Measurements from ENCODE around the gene NKTR.

Gene NKTR

GRCh38 chr3:42690766-42691680 lies 90.5 kb downstream of the NKTR start:
- TF ChIP-seq GATA1 (IDR thresholded peaks at IDR 0.05; ENCODE audit: low read depth, low read length): no peak
- TF ChIP-seq POLR2A (IDR thresholded peaks at IDR 0.05; ENCODE audit: low read length): no peak
- DNase-seq: no peak

DNA sequence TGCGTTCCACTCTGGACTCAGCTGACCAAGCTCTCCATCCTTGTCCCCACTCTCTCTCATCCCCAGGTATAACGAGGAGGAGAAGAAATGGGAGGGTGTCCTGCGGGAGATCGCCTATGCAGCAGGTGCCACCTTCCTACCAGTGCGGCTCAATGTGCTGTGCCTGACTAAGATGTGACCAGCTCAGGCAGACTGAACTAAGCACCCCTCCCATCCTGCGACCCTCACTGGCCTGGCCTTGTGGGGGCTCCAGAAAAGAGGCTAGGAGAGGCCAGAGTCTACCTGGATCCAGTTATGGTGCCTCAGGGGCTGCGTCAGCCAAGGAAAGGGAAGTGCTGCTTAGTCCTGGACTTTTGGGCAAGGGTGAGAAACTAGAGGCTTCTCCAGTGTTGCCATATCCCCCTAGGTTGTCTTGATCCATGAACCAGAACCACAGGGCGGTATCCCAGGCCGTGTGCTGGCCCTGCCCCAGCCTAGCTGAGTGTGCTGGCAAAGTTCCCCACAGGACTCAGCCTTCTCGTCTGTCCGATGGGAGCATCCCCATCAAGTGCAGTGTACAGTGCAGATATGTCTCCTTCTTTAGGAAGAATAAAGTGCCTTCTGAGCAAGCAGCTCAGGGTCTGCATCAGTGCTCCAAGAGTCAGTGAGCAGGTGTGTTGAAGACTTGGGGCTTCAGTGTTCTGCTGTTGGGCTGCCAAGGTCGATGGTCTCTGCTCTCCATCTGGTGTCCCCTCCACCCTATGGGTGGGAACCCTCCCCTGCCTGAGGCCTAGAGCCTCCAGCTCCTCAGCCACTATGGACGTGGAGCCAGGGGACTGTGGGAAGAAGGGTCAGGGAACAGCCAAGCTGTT lies 91.6 kb downstream of the NKTR start:
- TF ChIP-seq POLR2A (IDR thresholded peaks at IDR 0.05; ENCODE audit: low read length) (no peak), GATA1 (IDR thresholded peaks at IDR 0.05; ENCODE audit: low read depth, low read length) (no peak)
- DNase-seq: no peak

DNA sequence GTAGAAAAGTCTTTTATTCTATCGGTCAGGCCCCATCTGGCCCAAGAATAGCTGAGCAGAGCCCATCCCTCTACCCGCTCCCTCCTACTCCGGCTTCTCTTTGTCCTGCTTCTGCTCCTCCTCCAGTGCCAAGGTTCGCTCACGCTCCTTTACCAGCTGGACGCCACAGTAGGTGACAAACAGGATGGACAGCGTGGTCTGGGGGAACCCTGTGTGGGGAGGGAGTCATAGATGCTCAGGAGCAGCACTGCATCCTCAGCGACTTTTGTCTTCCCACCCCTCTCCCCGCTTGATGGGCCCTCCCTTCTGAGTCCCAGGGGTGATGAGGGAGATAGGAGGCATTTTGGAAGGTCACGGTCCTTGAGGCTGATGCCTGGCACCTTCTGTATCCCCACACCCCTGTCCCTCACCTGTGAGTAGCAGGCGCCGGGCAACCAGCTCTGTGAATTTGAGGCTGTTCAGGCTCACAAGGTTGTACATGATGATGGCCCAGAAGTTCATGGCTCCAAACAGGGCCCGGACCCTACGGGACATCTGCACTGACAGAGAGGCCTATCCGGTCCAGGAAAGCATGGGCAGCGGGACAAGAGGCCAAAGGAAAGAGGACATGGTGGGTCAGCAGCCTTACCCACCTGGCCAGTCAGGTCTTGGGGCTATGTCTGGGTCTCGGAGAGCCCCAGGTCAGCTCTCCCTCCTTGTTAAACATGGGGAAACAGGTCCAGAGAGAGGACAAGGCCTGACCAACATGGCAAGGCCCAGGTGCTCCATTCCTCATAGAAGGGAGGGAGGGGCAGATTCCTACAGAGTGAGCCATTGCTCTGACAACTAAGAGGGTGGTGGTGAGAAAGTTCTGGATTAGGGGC lies 92.4 kb downstream of the NKTR start:
- TF ChIP-seq GATA1 (IDR thresholded peaks at IDR 0.05; ENCODE audit: low read depth, low read length): no peak
- TF ChIP-seq POLR2A (IDR thresholded peaks at IDR 0.05; ENCODE audit: low read length): no peak
- DNase-seq: no peak

DNA sequence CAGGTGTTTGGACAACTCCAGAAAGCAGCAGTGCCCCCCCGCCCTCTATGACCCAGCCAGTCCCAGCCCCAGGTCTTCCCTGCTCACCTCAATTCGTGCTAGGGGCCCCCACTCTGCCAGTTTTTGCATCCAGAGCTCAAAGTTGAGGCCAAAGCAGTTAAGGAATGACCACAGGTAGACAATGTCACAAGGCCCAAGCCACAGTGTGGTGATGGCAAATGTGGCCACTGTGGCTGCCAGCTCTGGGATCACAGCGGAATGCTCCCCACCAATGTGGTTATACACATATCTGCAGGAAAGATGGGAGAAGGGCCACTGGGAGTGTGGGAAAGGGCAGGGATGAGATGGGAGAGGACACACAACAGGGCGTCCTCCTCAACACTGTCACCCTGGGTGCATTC lies 93.0 kb downstream of the NKTR start:
- DNase-seq: no peak
- TF ChIP-seq GATA1 (IDR thresholded peaks at IDR 0.05; ENCODE audit: low read depth, low read length) (no peak), POLR2A (IDR thresholded peaks at IDR 0.05; ENCODE audit: low read length) (no peak)

DNA sequence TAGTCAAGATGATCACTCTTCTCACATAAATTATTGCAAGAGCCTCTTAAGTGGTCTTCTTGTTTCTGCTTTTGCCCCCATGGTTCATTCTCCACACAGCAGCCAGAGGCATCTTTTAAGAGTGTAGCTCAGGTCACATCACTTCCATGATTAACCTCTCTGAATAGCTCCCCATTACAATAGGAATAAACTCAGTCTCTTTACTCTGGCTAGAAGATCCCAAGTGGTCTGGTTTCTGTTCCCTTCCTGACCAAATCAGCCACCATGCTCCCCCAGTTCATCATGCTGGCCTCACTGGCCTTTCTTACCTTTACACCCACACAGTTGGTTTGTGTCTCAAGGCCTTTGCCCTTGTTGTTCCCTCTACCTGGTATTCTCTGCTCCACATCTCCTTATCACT lies 93.9 kb downstream of the NKTR start:
- TF ChIP-seq GATA1 (IDR thresholded peaks at IDR 0.05; ENCODE audit: low read depth, low read length) (no peak), POLR2A (IDR thresholded peaks at IDR 0.05; ENCODE audit: low read length) (no peak)
- no peak for DNase-seq

- no peak for TF ChIP-seq POLR2A (IDR thresholded peaks at IDR 0.05; ENCODE audit: low read length)
- no peak for TF ChIP-seq GATA1 (IDR thresholded peaks at IDR 0.05; ENCODE audit: low read depth, low read length)
- DNase-seq: no peak
These were observed 96.1 kb downstream of the NKTR start for GRCh38 chr3:42696356-42697288.

DNA sequence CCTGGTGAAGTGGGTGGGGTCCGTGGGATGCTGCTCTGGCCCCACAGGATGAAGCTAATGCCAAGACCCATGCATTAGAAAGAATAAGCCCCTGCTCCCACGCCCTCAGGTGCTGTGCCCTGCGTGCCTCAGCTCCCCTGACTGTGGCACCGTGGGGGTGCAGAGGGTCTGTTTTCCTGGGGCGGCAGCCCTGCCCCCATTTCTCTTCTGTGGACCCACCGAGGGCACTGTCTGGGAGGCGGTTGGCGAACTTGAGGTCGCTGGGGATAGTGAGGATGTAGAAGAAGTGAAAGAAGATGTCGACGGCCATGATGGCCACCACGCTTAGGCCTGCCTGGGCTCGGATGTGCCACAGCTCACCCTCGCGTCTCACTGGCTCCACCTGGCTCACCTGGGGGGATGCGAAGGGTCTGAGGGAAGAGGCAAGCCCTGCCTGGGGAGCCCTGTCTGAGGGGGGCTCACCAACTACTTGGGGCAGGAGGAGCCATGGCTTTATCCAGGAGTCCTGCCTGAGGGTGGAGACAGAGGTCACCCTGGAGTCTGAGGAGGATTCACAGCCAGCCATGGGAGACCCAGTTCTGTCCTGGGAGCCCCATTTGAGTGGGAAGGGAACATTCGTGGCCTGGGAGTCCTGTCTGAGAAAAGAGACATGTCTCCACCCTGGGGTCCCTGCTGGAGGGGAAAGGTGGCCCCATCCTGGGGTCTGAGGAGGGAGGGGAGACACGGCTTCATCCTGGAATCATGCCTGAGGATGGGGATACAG lies 97.0 kb downstream of the NKTR start:
- no peak for DNase-seq
- TF ChIP-seq GATA1 (IDR thresholded peaks at IDR 0.05; ENCODE audit: low read depth, low read length) (no peak), POLR2A (IDR thresholded peaks at IDR 0.05; ENCODE audit: low read length) (no peak)

Data from erythroblast (primary cell).